Measurements from ENCODE around the gene ZNF483.
"Not testable (repeated sequence)": the region's sequence is repeated elsewhere in the genome, so short reads cannot be mapped to it uniquely, and the experiment has no call there.

The ZNF483 gene

DNA sequence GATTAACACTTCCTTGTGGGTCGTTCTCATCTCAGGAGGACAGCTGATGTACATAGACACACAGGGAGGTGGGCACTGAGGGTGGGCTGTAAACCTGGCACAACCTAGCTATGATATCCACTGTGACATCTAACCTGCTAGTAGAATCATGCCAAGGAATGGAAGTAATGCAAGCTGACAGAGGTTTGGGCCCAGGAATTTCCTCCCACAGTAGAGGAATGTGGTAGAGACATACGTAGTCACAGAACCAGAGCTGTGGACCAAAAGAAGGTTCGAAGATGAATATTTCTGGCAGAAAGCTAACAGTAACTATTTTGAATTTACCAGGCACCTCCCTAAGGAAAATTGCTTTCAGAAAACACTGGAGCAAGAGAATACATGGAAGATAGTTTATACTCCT lies 90.9 kb downstream of the ZNF483 start:
- DNase-seq = no peak

DNA sequence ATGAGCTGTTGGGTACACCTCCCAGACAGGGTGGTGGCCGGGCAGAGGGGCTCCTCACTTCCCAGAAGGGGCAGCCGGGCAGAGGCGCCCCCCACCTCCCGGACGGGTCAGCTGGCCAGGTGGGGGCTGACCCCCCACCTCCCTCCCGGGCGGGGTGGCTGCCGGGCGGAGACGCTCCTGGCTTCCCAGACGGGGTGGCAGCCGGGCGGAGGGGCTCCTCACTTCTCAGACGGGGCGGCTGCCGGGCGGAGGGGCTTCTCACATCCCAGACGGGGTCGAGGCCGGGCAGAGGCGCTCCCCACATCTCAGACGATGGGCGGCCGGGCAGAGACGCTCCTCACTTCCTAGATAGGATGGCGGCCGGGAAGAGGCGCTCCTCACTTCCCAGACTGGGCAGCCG lies 92.4 kb downstream of the ZNF483 start:
- DNase-seq = not testable (repeated sequence)

DNA sequence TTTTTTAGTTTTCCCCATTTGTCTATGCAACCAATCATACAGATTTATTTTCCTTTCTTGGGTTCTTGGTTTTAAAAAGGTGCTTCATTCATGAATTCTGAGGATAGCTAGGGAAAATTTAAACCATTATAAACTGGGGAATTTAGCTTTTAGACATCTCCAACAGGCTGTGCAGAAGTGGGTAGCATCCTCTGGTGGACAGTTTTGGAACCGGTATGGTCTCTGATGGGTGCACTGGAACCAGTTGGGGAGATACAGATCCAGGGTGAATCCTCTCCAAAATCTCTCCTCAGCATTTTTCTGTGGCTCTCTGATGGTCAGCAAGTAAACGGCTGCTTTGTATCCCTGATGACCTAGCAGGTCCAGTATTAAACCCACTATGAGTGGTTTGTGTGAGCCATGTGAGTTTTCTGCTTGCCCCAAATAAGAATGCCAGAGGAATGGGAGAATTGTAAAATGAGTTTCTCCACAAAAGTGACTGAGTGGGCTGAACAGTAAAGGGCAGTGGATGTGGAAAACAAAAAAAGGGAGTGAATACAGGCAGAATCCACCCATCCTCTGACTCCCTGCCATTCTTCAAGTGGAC lies 97.0 kb downstream of the ZNF483 start:
- DNase-seq = no peak

DNA sequence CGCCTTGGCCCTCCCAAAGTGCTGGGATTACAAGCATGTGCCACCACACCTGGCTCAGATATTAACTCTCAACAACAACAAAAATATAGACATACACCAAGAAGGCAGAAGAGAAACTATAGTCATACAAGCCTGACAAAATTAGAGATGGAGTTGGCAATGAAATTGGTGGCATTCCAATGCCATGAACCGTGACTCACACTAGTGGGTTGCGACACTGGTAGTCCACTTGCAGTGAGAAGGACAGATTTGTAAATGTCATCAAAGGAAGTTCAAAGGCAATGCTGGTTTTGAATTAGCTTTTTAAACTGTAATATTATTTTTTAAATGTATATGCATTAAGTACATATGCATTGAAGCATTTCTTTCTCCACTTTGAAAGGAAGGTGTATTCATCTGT lies 97.6 kb downstream of the ZNF483 start:
- DNase-seq = no peak

Measured in retina (tissue), 1 donor.